Hepatocyte (in vitro differentiated cells): ENCODE results near the gene OBP2B. TPM values are rescaled to one million over a fixed set of nuclear protein-coding genes. Genes with fewer than 3 reads are reported as not detected.
"Not testable (repeated sequence)": the region's sequence is repeated elsewhere in the genome, so short reads cannot be mapped to it uniquely, and the experiment has no call there.

Source experiments
- DNase-seq: peaks from one replicate; pipeline ENCODE4 v3.0.0-alpha.2; 2016; ENCODE audit warnings: low spot score
- H2AFZ ChIP-seq: fragments of 200-600 bp; sonication (generic); 2 replicates; pipeline ENCODE4 v1.6.0; 2016; ENCODE audit warnings: antibody characterized with exemption, mild to moderate bottlenecking
- H3K27ac ChIP-seq: fragments of 200-600 bp; sonication (generic); 2 replicates; pipeline ENCODE4 v1.5.1; 2016; ENCODE audit warnings: mild to moderate bottlenecking
- H3K27me3 ChIP-seq: fragments of 200-600 bp; sonication (generic); 2 replicates; pipeline ENCODE4 v1.6.1; 2016
- H3K36me3 ChIP-seq: fragments of 200-600 bp; sonication (generic); replicated peaks from 2 replicates; pipeline ENCODE4 v1.5.1; 2016; ENCODE audit warnings: low read depth; ENCODE audit not compliant: insufficient read depth
- H3K4me1 ChIP-seq: fragments of 200-600 bp; sonication (generic); 2 replicates; pipeline ENCODE4 v1.5.1; 2016; ENCODE audit warnings: mild to moderate bottlenecking, moderate library complexity; ENCODE audit not compliant: insufficient read depth
- H3K4me2 ChIP-seq: fragments of 200-600 bp; sonication (generic); 2 replicates; pipeline ENCODE4 v1.6.0; 2016
- H3K4me3 ChIP-seq: fragments of 200-600 bp; sonication (generic); 2 replicates; pipeline ENCODE4 v1.5.1; 2016; ENCODE audit warnings: mild to moderate bottlenecking
- H3K79me2 ChIP-seq: fragments of 200-600 bp; sonication (generic); 2 replicates; pipeline ENCODE4 v1.6.0; 2017; ENCODE audit warnings: mild to moderate bottlenecking
- H3K9me2 ChIP-seq: fragments of 200-600 bp; sonication (generic); replicated peaks from 2 replicates; pipeline ENCODE4 v1.6.0; 2017; ENCODE audit warnings: mild to moderate bottlenecking; ENCODE audit not compliant: insufficient read depth
- H3K9me3 ChIP-seq: fragments of 200-600 bp; sonication (generic); 2 replicates; pipeline ENCODE4 v1.5.1; 2016; ENCODE audit warnings: low read depth, mild to moderate bottlenecking
- H4K20me1 ChIP-seq: fragments of 200-600 bp; sonication (generic); 2 replicates; pipeline ENCODE4 v1.6.0; 2016; ENCODE audit warnings: mild to moderate bottlenecking; ENCODE audit not compliant: insufficient read depth, poor library complexity, severe bottlenecking
- EZH2 ChIP-seq: fragments of 200-600 bp; sonication (generic); IDR thresholded peaks from 2 replicates; pipeline ENCODE4 v1.6.1; 2016; ENCODE audit warnings: antibody characterized with exemption, mild to moderate bottlenecking, borderline replicate concordance
- EZH2phosphoT487 ChIP-seq: fragments of 200-600 bp; sonication (generic); IDR thresholded peaks from one replicate; pipeline ENCODE4 v1.6.1; 2018; ENCODE audit warnings: antibody characterized with exemption, mild to moderate bottlenecking, low read depth, moderate library complexity; ENCODE audit not compliant: unreplicated experiment, severe bottlenecking
- WGBS: methylation state at CpG from one replicate; pipeline ENCODE4 v1.1.6; 2016; ENCODE audit warnings: low lambda C conversion rate; ENCODE audit errors: missing lambda C conversion rate; 5-methylcytosine and 5-hydroxymethylcytosine counted together
- polyA plus RNA-seq: library from polyadenylated mRNA; unstranded; fragments of >200 nt; fragmentation: Nextera tagmentation; extraction: Ambion mirVana; gene quantifications from 2 replicates; pipeline ENCODE4 v1.2.1, GENCODE V29; 2016
- total RNA-seq: library from RNA; depleted of rRNA; stranded (reverse); fragments of >200 nt; gene quantifications from 2 replicates; pipeline ENCODE4 v1.2.3, GENCODE V29; 2014
- TF ChIP-seq, protein P1 (sequence below): fragments of 200-600 bp; sonication (generic); IDR thresholded peaks from 2 replicates; pipeline ENCODE4 v1.5.1; 2016; ENCODE audit warnings: antibody characterized with exemption, mild to moderate bottlenecking; ENCODE audit not compliant: poor library complexity

Gene OBP2B
- total and polyA plus RNA-seq, 2 experiments from 2014 or later: not detected

DNA sequence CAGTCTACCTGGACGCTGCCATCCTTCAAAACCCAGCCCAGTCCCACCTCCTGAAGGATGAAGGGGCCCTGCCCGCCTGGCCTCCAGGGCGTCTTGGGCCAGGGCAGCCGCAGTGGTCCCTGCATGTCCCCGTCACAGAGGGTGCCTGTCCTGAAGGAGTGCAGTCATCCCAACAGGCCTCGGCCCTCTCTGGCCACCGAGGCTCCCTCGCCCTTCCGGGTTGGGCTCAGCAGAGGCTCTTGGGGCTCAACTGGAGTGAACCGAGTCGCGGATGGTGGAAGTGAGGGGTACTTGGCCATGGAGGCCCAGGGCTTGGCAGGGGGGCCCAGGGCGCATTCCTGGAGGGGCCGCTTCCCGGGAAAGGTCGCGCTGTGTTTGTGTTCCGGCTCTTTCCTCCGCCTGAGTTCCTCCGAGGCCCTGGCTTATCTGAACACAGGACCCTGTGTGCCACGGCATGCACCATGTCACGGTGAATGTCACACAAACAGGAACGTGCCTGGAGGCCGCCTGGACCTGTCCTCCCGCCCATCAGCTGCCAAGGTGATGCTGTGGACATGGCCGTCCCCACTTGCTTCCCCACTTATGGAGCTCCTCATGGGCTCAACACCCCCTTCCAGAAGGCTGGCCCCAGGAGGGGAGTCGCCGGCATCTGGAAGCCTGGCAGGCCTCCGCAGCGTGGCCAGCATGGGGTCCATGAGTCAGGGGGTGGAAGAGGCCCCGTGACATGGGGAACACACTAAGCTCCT lies 25.7 kb upstream of the OBP2B start:
- Histone ChIP-seq H3K4me1 (peaks cover 4% of the 10 kb centered on the region), H4K20me1 (no peaks in the 10 kb centered on the region), H3K4me2 (no peak overlapping the region), H3K9me2 (no peaks in the 10 kb centered on the region), H3K27me3 (no peaks in the 10 kb centered on the region), H3K36me3 (no peaks in the 10 kb centered on the region), H3K79me2 (no peaks in the 10 kb centered on the region), H3K9me3 (no peaks in the 10 kb centered on the region), H3K4me3 (no peak overlapping the region), H2AFZ (no peak overlapping the region), H3K27ac (no peak overlapping the region)
- TF ChIP-seq, protein P1, sequence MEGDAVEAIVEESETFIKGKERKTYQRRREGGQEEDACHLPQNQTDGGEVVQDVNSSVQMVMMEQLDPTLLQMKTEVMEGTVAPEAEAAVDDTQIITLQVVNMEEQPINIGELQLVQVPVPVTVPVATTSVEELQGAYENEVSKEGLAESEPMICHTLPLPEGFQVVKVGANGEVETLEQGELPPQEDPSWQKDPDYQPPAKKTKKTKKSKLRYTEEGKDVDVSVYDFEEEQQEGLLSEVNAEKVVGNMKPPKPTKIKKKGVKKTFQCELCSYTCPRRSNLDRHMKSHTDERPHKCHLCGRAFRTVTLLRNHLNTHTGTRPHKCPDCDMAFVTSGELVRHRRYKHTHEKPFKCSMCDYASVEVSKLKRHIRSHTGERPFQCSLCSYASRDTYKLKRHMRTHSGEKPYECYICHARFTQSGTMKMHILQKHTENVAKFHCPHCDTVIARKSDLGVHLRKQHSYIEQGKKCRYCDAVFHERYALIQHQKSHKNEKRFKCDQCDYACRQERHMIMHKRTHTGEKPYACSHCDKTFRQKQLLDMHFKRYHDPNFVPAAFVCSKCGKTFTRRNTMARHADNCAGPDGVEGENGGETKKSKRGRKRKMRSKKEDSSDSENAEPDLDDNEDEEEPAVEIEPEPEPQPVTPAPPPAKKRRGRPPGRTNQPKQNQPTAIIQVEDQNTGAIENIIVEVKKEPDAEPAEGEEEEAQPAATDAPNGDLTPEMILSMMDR: no peak
- TF ChIP-seq EZH2 (no peak), EZH2phosphoT487 (no peak)
- WGBS: 93% methylated on average over 31 of the region's 31 CpGs
- no peak for DNase-seq

DNA sequence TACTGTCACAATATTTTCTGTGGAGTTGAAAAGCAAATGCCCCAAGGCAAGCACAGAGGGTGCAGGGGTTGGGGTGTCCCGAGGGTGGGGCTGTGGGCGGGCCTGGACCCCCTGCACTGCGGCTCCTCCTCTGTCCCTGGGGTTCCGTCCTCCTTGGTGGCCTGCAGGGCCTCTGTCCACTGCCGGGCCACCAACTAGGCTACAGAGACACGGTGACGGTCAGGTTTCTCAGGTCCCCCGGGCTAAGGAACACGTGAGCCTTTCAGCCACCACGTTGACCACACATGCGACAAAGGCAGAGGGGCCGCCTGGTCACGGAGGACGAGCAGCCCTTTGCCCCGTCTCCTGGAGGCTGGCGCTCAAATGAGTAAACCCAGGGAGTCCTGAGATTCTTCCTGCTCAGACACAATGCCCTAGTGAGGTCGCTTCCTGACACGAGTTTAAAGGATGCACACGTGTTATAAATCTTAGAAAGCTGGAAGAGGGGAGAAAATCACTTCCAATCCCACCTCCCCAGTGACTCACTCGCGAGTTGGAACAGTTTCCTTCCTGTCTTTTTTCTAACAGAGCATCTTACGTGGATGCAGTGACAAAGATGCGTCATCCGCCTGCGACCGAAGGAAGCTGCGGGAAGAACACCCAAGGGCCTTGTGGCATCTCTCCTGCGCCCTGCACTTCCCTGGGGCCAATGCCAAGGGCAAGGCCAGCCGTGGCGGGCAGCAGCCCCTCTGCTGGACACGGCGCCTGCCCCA lies 24.8 kb upstream of the OBP2B start:
- no peaks in the 10 kb centered on the region for H4K20me1 ChIP-seq
- H3K27me3 ChIP-seq: no peaks in the 10 kb centered on the region
- H3K9me3 ChIP-seq: no peaks in the 10 kb centered on the region
- DNase-seq: no peak
- H3K27ac ChIP-seq: no peak overlapping the region
- H3K4me3 ChIP-seq: no peak overlapping the region
- WGBS: 89% methylated on average over 32 of the region's 32 CpGs
- H3K9me2 ChIP-seq: no peaks in the 10 kb centered on the region
- H2AFZ ChIP-seq: no peak overlapping the region
- no peak overlapping the region for H3K4me2 ChIP-seq
- no peaks in the 10 kb centered on the region for H3K36me3 ChIP-seq
- H3K79me2 ChIP-seq: no peaks in the 10 kb centered on the region
- H3K4me1 ChIP-seq: no peaks in the 10 kb centered on the region
- TF ChIP-seq, protein P1: no peak
- TF ChIP-seq EZH2: no peak
- no peak for TF ChIP-seq EZH2phosphoT487

DNA sequence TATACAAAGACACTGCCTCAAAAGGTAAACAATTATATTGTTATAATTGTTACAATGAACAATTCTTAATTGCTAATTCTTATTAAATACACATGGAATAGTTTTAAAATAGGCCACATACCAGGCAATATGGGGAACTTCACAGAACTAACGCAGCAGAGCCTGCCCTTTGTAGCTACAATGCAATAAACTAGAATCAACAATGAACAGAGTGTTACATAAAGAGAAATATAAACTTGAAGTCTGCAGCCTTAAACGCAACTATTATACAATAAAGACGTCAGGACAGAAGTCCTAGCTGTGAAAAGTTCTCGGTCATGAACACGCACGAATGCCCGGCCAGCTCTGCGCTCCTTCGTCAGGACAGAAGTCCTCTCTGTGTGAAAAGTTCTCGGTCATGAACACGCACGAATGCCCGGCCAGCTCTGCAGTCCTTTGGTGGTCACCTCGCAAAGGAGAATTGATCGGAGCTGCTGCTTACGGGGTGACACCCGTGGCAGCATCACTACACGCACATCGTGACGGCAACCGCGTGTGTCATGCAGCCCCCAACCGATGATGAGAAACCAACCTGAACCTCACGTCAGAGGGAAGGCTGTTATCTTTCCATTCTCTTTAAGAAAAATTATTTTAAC lies 23.0 kb upstream of the OBP2B start:
- not testable (repeated sequence) for H3K9me3 ChIP-seq, H3K9me2 ChIP-seq, H3K27ac ChIP-seq, H3K27me3 ChIP-seq, H3K4me2 ChIP-seq, H2AFZ ChIP-seq, H3K36me3 ChIP-seq, H4K20me1 ChIP-seq, H3K79me2 ChIP-seq, DNase-seq, H3K4me3 ChIP-seq, H3K4me1 ChIP-seq
- WGBS: 90% methylated on average over 24 of the region's 24 CpGs

DNA sequence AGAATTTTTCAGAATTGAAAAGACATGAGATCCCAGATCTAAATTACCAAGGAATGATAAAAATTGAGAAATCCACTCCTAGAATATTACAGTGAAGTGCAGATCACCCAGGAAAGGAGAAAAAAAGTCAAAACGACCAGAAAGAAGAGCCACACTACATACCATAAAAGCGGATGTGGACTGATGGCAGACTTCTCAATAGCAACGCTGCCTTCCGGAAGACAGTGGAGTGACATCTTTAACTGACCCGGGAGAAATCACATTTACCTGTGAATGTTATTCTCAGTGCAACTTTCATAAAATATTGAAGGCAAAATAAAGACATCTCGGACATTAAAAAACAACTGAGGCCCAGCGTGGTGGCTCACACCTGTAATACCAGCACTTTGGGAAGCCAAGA lies 21.5 kb upstream of the OBP2B start:
- H2AFZ ChIP-seq, H3K36me3 ChIP-seq, H4K20me1 ChIP-seq, H3K9me3 ChIP-seq, H3K27me3 ChIP-seq, DNase-seq, H3K27ac ChIP-seq, H3K4me3 ChIP-seq, H3K4me2 ChIP-seq, H3K79me2 ChIP-seq, H3K4me1 ChIP-seq, H3K9me2 ChIP-seq: not testable (repeated sequence)
- 93% methylated on average over 7 of the region's 7 CpGs for WGBS
